Endodermal cell (in vitro differentiated cells): ENCODE data around the gene WDR35. TPM values are rescaled to one million over a fixed set of nuclear protein-coding genes. Genes with fewer than 3 reads are reported as not detected.
A peak's percentile ranks its signal among the peaks of the same experiment; 100 is the strongest.
"Not testable (repeated sequence)": the region's sequence is repeated elsewhere in the genome, so short reads cannot be mapped to it uniquely, and the experiment has no call there.

Experiments
- DNase-seq: peaks from one replicate; pipeline ENCODE4 v3.0.0-alpha.2; 2017
- H3K27ac ChIP-seq: 2 replicates; pipeline ENCODE4 v1.5.1; 2013; ENCODE audit warnings: mild to moderate bottlenecking, low read depth, low read length, moderate library complexity
- H3K27me3 ChIP-seq: 2 replicates; pipeline ENCODE4 v1.6.1; 2013; ENCODE audit warnings: mild to moderate bottlenecking, low read length, moderate library complexity; ENCODE audit not compliant: insufficient read depth, control insufficient read depth, poor library complexity, severe bottlenecking
- H3K36me3 ChIP-seq: 2 replicates; pipeline ENCODE4 v1.7.0; 2013; ENCODE audit warnings: mild to moderate bottlenecking, low read length, moderate library complexity; ENCODE audit not compliant: control insufficient read depth, insufficient read depth
- H3K4me1 ChIP-seq: one replicate; pipeline ENCODE4 v1.7.0; 2013; ENCODE audit warnings: low read length; ENCODE audit not compliant: control insufficient read depth, insufficient read depth
- H3K4me3 ChIP-seq: 2 replicates; pipeline ENCODE4 v1.5.1; 2013; ENCODE audit warnings: mild to moderate bottlenecking, low read length, moderate library complexity
- H3K9ac ChIP-seq: 2 replicates; pipeline ENCODE4 v1.6.1; 2013; ENCODE audit warnings: mild to moderate bottlenecking, low read length, moderate library complexity; ENCODE audit not compliant: poor library complexity, severe bottlenecking; ENCODE audit errors: extremely low read depth
- H3K9me3 ChIP-seq: 2 replicates; pipeline ENCODE4 v1.6.1; 2013; ENCODE audit warnings: mild to moderate bottlenecking, low read length, moderate library complexity; ENCODE audit not compliant: control insufficient read depth
- H3K27ac Mint-ChIP-seq: 2 replicates; pipeline ENCODE4 v1.8.0; 2020; ENCODE audit warnings: mixed read lengths
- H3K27me3 Mint-ChIP-seq: 2 replicates; pipeline ENCODE4 v1.8.0; 2021; ENCODE audit warnings: mild to moderate bottlenecking, mixed read lengths; ENCODE audit not compliant: insufficient read depth
- H3K36me3 Mint-ChIP-seq: 2 replicates; pipeline ENCODE4 v1.8.0; 2020; ENCODE audit warnings: low read depth, mixed read lengths
- H3K4me1 Mint-ChIP-seq: 2 replicates; pipeline ENCODE4 v1.8.0; 2020; ENCODE audit warnings: mixed read lengths
- H3K4me3 Mint-ChIP-seq: 2 replicates; pipeline ENCODE4 v1.8.0; 2020; ENCODE audit warnings: mild to moderate bottlenecking, moderate library complexity, mixed read lengths
- H3K9me3 Mint-ChIP-seq: 2 replicates; pipeline ENCODE4 v1.8.0; 2020; ENCODE audit warnings: mild to moderate bottlenecking, mixed read lengths
- CTCF ChIP-seq: fragments of 200-600 bp; sonication (generic); conservative IDR thresholded peaks from 2 replicates; pipeline ENCODE4 v1.5.0; 2021; ENCODE audit warnings: antibody characterized with exemption, mild to moderate bottlenecking
- WGBS, 2 experiments: methylation state at CpG; one replicate each; pipeline versions ENCODE4 v1.1.5 to v1.1.7; 2013; ENCODE audit warnings: missing lambda C conversion rate in 2 of 2, mixed read lengths in 1 of 2; ENCODE audit not compliant: insufficient coverage in 1 of 2, insufficient read length in 1 of 2; 5-methylcytosine and 5-hydroxymethylcytosine counted together
- total RNA-seq, 2 donors: library from RNA; stranded (reverse); fragmentation: NEBNext Ultra II Directional in 1 of 2; extraction: Animal tissue kit (Norgen Biotek cat#: 25700) in 1 of 2; gene quantifications; 2 replicates in 1 of 2; 3 replicates in 1 of 2; pipeline ENCODE4 v1.2.1, GENCODE V29; 2021

The WDR35 gene
- total RNA-seq, 2 donors from 2014 or later = 11.3 to 13.5 TPM

GRCh38 chr2:19881221-19881907, 108.5 kb downstream of the WDR35 start:
- Histone ChIP-seq H3K36me3 (no peaks in the 10 kb centered on the region), H3K4me3 (no peak overlapping the region), H3K27ac (no peak overlapping the region), H3K4me1 (no peaks in the 10 kb centered on the region), H3K9ac (no peak overlapping the region), H3K9me3 (no peaks in the 10 kb centered on the region), H3K27me3 (no peaks in the 10 kb centered on the region)
- 85 to 86% methylated on average over 2 of the region's 2 CpGs for WGBS, 2 experiments
- Mint-ChIP-seq H3K4me1 (peaks cover 3% of the 10 kb centered on the region), H3K36me3 (no peaks in the 10 kb centered on the region), H3K9me3 (no peaks in the 10 kb centered on the region), H3K27me3 (peaks cover 18% of the 10 kb centered on the region), H3K4me3 (no peak overlapping the region), H3K27ac (no peak overlapping the region)
- no peak for TF ChIP-seq CTCF
- DNase-seq = peak; percentile 19

GRCh38 chr2:19880191-19880590, 109.7 kb downstream of the WDR35 start:
- H3K9me3 ChIP-seq, H3K27me3 ChIP-seq, H3K27ac ChIP-seq, H3K4me1 ChIP-seq, H3K4me3 ChIP-seq, H3K4me3 Mint-ChIP-seq, H3K9ac ChIP-seq, H3K36me3 Mint-ChIP-seq, DNase-seq, H3K9me3 Mint-ChIP-seq, H3K27ac Mint-ChIP-seq, H3K4me1 Mint-ChIP-seq, H3K36me3 ChIP-seq: not testable (repeated sequence)
- H3K27me3 Mint-ChIP-seq = peaks cover 18% of the 10 kb centered on the region

- H3K36me3 Mint-ChIP-seq = no peaks in the 10 kb centered on the region
- WGBS, 2 experiments = 84 to 100% methylated on average over 2 to 3 of the region's 3 CpGs
- peaks cover 20% of the 10 kb centered on the region for H3K27me3 Mint-ChIP-seq
- no peak overlapping the region for H3K4me3 Mint-ChIP-seq
- peak; percentile 19 for DNase-seq
- H3K27ac Mint-ChIP-seq = no peak overlapping the region
- Histone ChIP-seq H3K9me3 (no peaks in the 10 kb centered on the region), H3K4me1 (no peaks in the 10 kb centered on the region), H3K4me3 (no peak overlapping the region), H3K27me3 (no peaks in the 10 kb centered on the region), H3K36me3 (no peaks in the 10 kb centered on the region), H3K27ac (no peak overlapping the region), H3K9ac (no peak overlapping the region)
- H3K9me3 Mint-ChIP-seq = no peaks in the 10 kb centered on the region
- H3K4me1 Mint-ChIP-seq = peaks cover 3% of the 10 kb centered on the region
- TF ChIP-seq CTCF = no peak
Measured at GRCh38 chr2:19879120-19879519, 110.8 kb downstream of the WDR35 start.
